SKM-1 treated with dmso at 0.1 percent for 144 hours (cell line): ENCODE results near the gene ZNF503.

ENCODE experiments used
- DNase-seq: peaks from one replicate; lab custom pipeline; 2025; ENCODE audit not compliant: unreplicated experiment; lab: John Stamatoyannopoulos, UW

Gene ZNF503

DNA sequence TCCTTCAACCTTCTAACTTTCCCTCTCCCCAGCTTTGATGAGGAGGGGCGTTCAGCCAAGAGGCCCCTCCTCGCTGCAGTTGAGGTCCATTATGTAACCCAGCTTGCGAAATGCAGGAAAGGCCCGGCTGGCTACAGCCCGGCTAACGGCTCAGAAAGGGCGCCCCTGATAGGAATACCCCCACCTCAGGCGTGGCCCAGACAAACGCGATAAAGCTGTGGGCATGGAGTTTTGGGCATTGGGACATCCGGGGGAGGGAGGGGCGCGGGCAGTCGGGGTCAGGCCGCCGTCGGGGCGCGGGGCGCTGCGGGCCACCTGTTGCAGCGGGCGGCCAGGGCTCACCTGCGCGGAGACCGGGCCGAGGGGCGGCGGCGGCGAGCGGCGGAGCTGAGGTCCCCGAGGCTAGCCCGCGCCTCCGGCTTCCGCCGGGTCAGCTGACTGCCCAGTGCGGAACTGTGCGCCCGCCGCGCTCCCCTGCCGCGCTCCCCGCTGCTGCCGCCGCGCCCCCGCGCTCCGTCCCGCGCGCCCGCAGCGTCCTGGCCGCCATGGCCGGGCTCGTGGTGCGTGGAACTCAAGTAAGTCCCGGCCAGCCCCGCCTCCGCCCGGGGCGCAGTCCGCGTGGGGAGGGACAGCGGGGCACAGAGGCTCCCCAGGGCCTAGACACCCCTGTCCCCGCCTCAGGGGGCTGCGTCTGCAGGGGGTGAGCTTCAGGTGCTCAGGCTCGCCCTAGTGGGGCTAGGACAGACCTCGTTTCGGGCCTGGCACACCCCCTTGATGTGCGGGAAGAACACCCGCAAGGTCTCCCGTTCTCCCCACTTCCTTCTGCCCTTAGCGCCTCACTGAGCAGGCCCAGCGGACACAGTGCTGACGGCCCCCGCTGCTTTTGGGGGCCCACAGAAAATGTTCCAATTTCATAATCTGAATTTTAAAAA lies 29.9 kb upstream of the ZNF503 start, which contains the start of gene LRMDA:
TSS of gene LRMDA (plus strand) at position 445 of the 932 bp plus-strand sequence.
- DNase-seq = peak; percentile 73

DNA sequence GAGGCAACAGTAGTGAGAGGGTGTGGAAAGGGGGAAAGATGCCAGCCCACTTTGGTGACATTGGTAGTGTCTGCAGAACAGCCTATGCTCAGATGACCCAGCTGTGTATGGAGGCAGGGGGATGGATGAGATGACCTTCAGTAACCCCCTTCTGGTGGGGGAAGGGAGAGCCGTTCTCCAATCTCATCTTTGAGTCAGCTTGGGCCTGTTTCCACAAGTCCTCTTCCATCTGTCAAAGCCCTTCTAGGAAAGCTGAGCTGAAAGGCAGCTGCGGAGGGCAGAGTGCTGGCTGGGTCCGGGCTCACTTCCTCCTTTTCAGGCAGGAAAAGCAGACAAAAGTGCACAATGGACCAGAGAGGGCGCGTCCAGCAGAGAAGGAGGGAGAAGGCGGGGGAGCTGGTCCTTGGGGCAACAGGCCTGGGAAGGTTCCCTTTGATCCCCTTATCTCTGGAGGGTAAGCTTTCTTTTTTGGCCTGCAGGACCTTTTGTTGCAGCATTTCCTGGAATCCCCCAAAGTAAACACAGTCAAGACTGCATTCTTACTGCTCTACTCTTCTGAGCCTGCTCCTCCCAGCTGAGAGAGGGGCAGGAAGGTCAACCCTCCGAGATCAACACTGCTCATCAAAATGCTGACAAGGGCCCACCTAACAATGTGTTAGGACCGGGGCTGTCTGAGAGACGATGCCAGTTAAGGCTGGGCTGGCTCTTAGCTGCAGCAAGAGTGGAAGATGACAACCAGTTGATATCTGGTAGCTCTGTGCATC lies 28.6 kb upstream of the ZNF503 start:
- peak; percentile 81 for DNase-seq

DNA sequence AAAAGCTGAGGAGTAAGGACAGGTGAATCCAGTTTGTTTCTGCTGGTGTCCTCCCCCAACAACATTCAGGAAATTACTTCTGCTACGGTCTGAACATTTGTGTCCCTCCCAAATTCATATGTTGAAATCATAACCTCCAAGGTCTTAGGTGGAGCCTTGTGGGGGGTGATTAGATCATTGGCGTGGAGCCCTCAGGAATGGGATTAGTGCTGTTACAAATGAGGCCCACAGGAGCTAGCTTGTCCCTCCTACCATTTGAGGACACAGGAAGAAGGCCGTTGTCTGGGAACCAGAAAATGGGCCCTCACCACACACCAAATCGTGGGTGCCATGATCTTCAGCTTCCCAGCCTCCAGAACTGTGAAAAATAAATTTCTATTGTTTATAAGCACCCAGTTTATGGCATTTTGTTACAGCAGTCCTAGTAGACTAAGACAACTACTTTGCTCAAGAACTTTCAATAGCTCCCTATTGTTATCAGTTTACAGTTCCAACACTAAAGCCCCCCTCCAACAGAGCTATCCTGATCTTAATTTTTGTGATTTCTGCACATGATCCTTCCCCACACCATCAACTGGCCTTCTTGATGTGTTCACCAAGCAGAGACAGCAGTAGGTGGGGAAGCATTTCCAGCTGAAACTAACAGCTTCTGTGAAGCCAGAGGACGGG lies 27.7 kb upstream of the ZNF503 start:
- peak; percentile 13 for DNase-seq

DNA sequence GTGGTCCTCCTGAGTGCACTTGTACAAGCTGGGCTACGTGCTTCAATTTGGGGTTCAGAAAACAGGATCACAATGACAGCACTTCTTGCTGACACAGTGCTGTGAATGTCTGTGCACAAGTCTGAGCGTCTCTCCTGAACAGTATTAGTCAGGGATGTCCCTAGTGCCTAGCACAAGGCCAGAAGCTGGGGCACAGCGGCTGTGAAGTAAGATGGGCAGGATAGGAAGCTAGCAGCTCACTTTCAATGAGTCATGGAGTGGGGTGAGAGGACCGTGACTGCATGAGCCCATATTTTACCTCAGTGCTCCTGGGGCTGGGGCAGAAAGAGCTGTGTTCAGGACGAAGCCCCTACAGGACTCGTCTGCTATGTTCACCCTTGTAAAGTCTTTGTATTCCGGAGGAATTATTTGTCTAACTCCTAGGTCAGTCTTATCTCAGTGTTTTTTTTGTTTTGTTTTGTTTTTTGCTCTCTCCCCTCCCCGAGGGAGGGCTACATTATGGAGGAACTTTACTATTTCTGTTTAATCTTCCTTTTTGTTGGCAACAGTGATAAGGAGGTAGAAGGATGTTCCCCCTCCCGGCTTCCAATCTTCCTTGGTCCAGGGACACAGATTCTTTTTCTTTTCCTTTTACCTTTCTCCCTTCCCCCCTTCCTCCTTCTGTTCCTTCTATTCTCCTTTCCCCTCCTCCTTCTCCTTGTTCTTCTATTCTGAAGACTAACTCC lies 27.0 kb upstream of the ZNF503 start:
- DNase-seq = peak; percentile 32

DNA sequence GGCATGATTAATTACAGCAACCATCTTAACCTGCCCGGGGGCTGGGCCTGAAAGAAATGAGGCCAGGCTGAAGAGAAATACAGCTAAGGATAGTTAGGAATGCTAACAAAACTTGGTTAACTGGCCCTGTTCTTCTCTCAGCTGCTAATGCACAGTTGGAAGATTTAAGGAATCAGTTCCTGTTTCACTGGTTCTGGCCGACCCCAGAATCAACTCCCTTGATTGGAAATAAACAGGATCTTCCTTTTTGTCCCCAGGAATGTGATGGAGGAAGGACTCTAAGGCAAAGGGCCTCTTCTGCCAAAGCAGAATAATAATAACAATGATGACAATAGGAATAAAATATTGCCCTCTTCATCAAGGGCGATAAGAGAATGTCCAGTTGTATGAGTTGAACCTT lies 26.4 kb upstream of the ZNF503 start:
- DNase-seq = no peak

DNA sequence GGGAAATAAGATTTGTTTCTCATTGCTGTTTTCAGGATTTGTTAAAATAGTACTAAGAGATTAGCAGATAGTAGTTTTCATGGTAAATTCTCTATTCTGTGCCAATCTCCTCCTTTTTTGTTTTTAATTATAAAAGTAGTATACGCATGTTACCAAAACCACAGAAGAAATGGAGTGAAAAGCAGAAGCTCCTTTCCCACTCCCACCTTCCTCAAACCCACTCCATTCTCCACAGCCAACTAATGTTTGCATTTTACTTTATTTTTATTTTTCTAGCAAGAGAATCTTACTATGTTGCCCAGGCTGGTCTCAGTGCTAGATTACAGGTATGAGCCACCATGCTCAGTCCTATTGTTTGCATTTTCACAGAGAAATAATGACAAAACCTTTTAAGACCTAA lies 25.3 kb upstream of the ZNF503 start:
- peak; percentile 1 for DNase-seq

DNA sequence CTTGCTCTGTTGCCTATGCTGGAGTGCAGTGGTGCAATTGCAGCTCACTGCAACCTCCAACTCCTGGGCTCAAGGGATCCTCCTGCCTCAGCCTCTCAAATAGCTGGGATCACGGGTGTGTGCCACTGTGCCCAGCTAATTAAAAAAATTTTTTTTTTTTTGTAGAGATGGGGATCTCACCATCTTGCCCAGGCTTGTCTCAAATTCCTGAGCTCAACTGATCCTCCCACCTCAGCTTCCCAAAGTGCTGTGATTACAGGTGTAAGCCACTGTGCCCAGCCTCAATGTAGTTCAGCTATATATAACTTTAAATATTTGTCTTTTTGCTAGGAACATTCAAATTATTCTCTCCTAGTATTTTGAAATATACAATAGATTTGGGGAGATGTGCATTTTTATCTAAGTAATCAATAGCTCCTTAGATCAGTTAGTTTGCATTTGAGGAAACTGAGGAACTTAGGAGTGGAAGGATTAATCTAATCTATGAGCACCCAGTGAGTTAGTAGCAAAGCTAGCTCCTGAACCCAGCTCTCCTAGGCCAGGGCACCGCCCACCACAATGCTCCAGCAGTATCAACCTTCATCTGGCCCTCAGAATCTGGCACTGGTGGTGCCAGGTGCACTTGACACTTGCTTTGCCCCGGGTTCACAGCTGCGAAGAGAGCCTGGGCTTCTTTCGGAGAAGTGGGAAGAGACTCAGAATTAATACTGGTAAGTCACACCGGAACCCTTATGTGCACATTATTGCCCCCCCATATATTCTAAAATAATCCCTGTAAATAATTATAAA lies 23.9 kb upstream of the ZNF503 start:
- no peak for DNase-seq

DNA sequence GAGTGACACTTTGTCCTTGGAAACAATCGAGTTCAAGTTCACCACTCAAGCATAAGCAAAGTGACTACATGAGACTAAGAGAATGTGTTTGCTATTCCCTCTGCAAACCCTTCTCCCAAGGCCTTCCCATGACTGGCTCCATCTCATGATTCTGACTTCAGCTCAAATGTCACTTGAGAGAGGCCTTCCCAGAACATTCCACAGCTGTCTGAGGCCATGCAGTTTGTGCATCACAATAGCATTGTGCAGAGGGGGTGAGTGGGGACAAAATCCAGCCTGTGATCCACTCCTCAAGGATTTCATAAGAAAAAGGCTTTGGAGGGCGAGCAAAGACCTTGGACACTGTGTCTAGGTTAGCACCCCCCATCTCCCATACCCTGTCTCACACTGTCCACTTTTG lies 23.0 kb upstream of the ZNF503 start:
- no peak for DNase-seq

DNA sequence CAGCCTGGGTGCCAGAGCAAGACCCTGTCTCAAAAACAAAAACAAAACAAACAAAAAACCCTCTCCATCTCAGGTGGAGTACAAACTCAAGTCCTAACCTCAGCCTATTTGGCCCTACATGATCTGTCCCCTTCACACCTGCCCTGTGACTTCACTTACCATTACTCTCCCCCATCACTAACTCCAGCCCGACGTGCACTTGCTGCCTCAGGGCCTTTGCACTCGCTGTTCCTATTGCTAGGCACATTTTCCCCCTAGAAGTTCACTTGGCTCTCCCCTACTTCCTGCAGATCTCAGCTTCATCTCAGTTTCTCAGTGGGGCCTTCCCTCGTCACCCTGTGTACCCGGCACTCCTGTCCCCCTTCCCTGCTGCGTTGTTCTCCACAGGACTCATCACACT lies 21.3 kb upstream of the ZNF503 start:
- DNase-seq = no peak

DNA sequence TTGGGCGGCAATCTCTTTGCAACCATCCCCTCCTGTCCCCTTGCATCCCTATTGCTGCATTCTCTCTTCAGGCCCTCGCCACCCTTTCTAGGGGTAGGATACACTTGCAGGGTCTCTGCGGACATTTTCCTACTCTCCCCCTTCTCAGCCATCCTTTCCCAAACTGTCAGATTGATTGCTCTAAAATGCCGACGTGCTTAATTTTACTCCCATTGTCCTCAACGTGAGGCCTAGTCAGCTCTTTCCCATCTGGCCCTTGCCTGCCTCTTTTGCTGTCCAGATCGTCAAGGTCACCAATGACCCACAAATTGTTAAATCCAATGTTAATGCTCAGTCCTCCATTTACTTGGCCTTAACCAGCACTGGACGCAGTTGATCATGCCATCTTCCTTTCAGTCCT lies 17.1 kb upstream of the ZNF503 start:
- no peak for DNase-seq

DNA sequence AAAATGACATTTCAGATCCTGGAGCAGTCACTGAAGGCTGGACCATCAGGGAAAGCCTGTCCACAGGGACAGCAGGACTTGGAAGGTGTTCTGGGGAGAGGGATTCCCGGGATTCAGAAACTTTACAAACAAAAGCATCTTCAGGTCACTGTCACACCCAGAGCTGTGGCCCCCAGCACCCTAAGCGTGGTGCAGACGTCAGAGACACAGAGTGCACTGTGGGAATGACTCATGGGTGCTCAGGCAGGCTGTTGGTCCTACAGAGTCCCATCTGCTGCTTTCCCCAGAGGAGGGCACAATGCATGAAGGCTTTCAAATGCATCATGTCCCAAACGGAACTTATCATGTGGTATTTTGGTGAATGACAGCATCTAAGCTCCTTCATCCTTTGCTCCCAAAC lies 16.7 kb upstream of the ZNF503 start:
- no peak for DNase-seq

DNA sequence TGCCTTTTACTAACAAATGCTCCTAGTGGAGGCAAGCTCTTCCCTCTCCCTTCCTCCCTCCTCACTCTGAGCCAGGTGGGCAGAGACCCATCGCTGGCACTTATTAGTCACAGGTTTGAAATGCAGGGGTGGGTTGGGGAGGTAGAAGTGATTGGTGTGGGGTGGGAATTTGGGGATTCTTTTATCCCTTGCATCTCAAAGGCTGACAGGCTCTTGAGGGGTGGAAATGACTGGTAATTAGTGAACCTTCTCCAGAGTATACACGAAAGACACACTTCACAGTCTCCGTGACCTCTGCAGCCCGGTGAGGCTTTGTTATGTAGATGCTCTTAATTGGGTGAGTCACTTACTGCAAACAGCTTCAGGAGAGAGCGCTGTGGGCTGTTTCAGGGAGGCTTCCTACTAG lies 16.0 kb upstream of the ZNF503 start:
- DNase-seq = no peak

DNA sequence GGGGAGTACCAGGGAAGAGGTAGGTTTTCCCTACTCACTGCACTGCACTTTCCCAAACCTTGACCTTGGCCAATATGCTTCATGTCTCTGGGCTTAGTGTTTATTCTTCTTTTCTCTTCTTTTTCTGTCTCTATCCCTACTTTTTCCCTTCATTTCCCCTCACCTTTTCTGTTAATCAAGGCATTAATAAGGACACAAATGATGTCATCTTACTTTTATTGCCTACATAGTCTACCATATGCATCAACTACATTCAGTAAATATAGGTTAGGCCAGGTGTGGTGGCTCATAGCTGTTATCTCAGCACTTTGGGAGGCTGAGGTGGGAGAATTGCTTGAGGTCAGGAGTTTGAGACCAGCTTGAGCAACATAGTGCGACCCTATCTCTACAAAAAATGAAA lies 13.0 kb upstream of the ZNF503 start:
- no peak for DNase-seq

DNA sequence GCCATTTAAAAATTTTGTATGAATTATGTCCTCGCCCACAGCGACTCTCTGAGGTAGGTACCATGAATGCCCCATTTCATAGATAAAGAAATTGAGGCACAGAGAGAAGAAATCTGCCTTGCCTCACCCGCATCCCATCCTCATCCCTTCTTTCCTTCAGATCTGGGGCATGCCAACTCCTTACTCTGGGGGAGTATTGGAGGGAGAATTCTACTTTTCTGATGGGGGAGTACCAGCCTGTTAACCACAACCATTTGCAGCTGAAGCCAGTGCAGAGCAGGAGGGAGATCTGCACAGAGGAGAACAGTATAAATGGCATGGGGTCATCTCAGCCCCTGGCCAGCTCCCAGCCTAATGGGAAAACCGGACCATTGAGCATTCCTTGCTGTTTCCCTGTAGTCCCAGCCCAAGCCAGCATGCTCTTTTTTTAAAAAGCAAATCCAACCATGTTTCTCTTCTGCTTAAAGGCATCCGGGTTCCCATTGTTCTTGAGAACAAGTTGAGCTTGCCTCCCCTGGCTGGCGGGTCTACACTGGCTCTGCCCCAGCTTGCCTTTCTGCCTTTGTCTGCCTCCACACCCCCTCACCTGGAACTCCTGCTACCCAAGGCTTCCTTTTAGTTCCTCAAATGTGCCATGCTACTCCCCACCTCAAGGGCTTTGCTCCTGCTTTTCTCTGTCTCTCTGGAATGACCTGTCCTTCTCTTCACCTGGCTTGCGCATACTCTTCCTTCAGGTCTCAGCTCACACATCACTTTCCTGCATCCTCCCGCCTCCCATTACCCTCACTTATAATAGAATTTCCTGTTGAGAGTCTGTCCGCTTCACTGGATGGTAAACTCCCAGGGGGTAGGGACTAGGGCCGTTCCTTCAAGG lies 8.8 kb upstream of the ZNF503 start:
- DNase-seq = no peak

DNA sequence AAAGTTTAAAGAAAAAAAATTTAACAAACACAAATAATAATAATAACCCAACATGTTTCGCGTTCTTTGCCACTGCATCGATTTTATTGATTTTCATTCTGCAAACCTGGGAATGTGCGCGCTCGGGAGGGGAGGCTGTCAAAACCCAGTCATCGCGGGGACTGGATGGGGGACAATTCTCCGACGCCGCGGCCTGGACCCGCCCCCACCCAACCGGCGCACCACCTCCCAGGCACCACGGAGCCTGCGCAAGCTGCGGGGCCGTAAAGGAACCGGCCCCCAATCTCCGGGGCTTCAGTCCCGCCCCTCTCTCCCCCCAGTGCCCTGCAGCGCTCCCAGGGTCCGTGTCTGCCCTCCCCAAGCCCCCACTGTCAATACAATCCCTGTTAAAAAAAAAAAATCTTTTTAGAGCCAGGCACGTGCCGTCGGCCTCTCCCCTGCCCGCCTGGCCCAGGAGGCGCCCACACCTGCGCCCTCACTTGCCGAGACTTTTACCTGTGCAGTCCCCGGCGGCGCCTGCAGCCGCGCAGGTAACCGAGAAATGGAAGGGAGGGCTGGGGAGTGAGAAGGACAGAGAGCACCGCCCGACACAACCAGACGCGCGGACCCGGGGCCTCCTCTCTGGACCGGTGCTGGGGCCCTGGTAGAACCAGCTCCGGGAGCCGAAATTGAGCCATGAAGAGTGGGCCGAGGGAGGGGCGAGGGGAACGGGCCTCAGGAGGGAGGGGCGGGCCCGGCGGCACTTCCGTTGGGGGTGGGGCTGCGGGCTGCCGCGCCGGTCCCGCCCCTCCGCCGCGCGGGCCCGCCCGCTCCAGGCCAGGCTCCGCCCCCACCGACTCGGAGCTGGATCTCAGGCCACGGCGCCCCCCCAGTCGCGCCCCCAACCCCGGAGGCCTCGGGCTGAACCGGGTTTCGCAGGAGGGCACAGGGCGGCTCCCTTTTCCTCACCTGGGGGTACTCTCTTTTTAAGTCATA lies 7.6 kb upstream of the ZNF503 start:
- DNase-seq = peak; percentile 47

DNA sequence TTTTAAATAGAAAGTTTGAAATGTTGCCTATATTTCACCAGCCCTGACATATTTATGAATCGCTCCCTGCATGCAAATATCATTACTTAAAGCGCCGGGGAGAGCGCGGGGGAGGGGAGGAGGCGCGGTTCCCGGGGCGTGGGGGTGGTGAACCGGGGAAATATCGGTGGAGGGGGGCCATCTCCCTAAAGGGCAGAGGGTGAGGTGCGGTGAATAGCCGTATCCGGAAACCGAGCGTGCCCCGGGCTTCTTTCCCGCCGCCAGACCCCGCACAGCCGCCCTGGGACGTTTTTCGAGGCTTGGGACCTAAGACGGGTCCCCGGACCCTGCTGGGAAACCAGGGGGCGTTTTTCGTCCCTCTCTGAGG lies 6.9 kb upstream of the ZNF503 start:
- DNase-seq = no peak

DNA sequence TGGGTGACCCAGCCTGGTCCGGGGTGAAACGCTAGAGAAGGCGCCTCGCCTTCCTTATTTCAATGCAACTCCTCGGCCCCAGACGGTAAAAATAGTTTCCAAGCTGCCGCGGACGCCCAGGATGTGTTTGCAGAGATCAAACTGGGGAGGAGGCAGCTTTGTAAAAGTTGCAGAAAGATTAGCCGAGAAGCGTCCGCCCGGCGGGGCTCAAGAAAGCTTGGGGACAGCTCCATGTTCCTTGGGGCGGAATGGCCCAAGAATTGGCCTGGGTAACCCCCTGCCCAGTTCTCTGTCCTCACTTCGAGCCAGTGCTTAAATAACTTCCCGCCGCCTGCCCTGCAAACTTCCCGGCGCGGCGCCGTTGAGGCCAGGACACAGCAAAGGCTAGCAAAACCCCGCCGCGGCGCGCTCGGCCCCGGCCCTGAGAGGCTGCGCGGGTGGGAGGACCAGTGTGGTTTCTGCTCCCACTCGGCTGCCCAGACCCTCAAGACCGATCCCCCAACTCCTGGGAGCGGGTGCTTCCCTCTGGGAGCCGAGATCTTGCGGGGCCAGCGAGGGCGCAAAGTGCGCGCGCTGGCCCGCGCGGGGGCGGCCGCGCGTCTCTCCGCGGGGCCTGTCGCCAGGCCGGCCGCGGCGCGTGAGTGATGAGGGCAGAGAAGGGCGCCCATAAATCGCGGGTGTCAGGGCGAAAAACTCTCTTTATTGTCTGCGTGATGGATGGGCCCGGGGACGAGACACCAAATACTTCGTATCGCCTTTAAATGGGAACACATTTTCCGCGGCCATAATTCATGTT lies 6.3 kb upstream of the ZNF503 start:
- no peak for DNase-seq
